Vagina (tissue), 2 donors: ENCODE results near the gene SFI1.

Experiments
- POLR2AphosphoS5 ChIP-seq, 2 donors: sonication (generic); formaldehyde crosslinking; IDR thresholded peaks; one replicate each; pipeline ENCODE4 v1.9.0; 2017; ENCODE audit warnings: antibody characterized with exemption in 2 of 2, mild to moderate bottlenecking in 2 of 2, low read depth in 1 of 2; ENCODE audit not compliant: insufficient read depth in 1 of 2
- TF ChIP-seq, protein P1 (sequence below), 3 experiments: fragments of 450-650 bp in 2 of 3; fragments of 200-600 bp in 1 of 3; sonication (generic) in 1 of 3; IDR thresholded peaks; one replicate each; pipeline ENCODE4 v1.5.1; 2017 to 2019; ENCODE audit warnings: antibody characterized with exemption in 3 of 3, mild to moderate bottlenecking in 2 of 3, moderate library complexity in 2 of 3

DNA sequence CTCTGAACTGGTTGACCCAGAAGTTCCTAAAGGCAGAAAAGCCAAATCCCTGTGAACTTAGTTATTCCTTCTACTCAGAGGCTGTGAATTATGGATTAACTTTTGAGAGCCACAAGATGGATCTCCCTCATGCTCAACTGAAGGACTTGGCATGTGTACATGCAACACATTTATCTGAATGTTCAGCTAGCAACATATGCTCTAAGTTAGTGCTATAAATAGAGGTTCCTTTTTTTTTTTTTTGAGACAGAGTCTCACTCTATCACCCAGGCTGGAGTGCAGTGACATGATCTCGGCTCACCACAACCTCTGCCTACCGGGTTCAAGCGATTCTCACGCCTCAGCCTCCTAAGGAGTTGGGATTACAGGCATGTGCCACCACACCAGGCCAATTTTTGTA is 46.8 kb upstream of the SFI1 start:
- TF ChIP-seq, protein P1, sequence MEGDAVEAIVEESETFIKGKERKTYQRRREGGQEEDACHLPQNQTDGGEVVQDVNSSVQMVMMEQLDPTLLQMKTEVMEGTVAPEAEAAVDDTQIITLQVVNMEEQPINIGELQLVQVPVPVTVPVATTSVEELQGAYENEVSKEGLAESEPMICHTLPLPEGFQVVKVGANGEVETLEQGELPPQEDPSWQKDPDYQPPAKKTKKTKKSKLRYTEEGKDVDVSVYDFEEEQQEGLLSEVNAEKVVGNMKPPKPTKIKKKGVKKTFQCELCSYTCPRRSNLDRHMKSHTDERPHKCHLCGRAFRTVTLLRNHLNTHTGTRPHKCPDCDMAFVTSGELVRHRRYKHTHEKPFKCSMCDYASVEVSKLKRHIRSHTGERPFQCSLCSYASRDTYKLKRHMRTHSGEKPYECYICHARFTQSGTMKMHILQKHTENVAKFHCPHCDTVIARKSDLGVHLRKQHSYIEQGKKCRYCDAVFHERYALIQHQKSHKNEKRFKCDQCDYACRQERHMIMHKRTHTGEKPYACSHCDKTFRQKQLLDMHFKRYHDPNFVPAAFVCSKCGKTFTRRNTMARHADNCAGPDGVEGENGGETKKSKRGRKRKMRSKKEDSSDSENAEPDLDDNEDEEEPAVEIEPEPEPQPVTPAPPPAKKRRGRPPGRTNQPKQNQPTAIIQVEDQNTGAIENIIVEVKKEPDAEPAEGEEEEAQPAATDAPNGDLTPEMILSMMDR (IDR thresholded peaks at IDR 0.05), result no peak
- no peak for TF ChIP-seq POLR2AphosphoS5 (IDR thresholded peaks at IDR 0.05; ENCODE audit: insufficient read depth in 1 of 2, low read depth in 1 of 2)
